PFSK-1 (cell line): ENCODE data around the gene ISG20L2.

Experiments used
- FOXP2 ChIP-seq: optimal IDR thresholded peaks from 2 replicates; pipeline ENCODE3; 2011; ENCODE audit warnings: borderline replicate concordance, control low read depth, inconsistent platforms; ENCODE audit not compliant: insufficient read depth; ENCODE audit errors: extremely low read length, extremely low read depth
- POLR2AphosphoS5 ChIP-seq: IDR thresholded peaks from 2 replicates; pipeline ENCODE4 v1.6.1; 2012; ENCODE audit warnings: low read depth, mild to moderate bottlenecking, control low read depth, low read length, moderate library complexity
- REST ChIP-seq, 2 experiments: IDR thresholded peaks; 2 replicates each; pipeline versions ENCODE4 v1.6.1 to v1.8.0; 2011 to 2012; ENCODE audit warnings: low read depth in 2 of 2, low read length in 2 of 2, control low read depth in 1 of 2, inconsistent platforms in 1 of 2, mild to moderate bottlenecking in 1 of 2, moderate library complexity in 1 of 2; ENCODE audit not compliant: insufficient read depth in 1 of 2
- SIN3A ChIP-seq: IDR thresholded peaks from 2 replicates; pipeline ENCODE4 v1.6.1; 2012; ENCODE audit warnings: mild to moderate bottlenecking, low read length, moderate library complexity, borderline replicate concordance; ENCODE audit not compliant: insufficient read depth
- TAF1 ChIP-seq: IDR thresholded peaks from 2 replicates; pipeline ENCODE4 v1.6.1; 2012; ENCODE audit warnings: low read length, control low read depth, borderline replicate concordance; ENCODE audit not compliant: insufficient read depth

ISG20L2 gene

DNA sequence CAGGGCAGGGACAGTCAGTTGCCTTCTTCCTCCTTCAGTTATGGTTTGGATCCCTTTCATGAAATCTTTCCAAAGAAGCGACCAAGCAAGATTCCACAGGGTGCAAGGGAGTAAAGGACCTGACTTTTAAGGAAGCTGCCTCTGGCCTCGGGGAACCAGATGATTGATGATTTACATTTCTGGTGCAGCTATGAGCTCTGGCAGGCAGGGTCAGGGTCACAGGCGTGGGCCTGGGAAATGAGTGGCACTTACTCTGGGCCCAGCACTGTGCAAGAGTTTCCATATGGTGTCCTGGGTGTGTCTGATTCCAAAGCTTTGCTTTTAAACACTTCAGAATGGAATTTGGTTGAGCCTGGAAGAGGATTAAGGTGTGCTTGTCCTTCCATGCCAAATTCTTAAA is 15.9 kb downstream of the ISG20L2 start:
- TF ChIP-seq FOXP2: no peak

- TF ChIP-seq SIN3A (no peak), TAF1 (no peak), REST (IDR thresholded peaks at IDR 0.05; ENCODE audit: insufficient read depth in 1 of 2, low read depth in 2 of 2, low read length in 2 of 2) (no peak), POLR2AphosphoS5 (no peak), FOXP2 (no peak)
Observed at GRCh38 chr1:156711011-156711817, 17.4 kb downstream of the ISG20L2 start.

DNA sequence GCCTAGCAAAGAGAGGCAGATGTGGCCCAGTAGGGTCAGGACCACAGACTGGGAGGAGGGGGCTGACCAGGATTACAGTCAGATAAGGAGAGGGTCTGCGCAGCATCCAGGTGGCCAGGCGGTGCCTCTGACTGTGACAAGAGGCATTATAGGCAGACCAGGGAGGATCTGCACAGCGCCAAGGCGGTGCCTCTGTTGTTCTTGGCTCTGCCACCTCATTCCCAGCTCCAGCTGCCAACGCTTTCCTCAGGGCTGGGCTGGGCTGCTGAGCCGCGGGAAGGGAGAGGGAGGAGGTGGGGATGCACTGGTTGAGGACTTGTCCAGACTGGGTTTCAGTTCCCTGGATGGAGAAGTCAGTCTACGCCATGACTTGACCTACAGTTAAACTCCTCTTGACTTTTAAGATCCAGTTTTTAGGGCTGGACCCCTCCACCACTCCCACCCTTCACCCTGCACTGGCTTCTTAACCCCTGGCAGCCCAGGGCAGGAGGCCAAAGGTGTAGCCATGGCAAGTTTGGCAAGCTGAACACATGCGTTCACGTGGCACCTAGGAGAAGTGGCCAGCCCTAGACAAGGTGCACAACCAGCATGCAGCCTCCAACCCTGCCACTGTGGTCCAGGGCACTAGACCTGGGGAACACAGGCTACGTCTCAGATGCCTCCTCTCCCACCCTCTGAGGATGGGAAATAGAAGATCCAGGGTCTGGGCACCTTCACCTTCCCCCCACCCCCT is 18.6 kb downstream of the ISG20L2 start:
- TF ChIP-seq REST (IDR thresholded peaks at IDR 0.05; ENCODE audit: insufficient read depth in 1 of 2, low read depth in 2 of 2, low read length in 2 of 2) (no peak), SIN3A (no peak), FOXP2 (no peak)

DNA sequence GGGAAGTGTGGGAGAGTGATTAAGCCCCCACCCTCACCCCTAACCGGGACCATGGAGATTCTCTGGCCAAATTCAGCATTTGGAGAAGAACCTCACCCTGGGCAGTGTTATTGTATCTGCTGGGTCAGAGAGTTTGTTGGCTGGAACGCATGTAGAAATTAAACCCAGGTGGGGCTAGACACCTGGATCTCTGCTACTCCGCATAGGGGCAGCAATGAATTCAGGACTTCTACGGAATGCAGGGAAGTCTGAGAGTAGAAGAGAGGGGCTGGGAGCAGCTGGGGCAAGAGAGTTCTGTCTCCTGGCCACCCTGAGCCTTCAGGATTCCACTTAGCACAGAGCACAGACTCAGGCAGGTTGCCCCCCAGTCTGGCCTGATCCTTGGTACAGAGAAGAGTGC is 19.5 kb downstream of the ISG20L2 start:
- no peak for TF ChIP-seq FOXP2
- no peak for TF ChIP-seq POLR2AphosphoS5
- no peak for TF ChIP-seq TAF1
- no peak for TF ChIP-seq REST (IDR thresholded peaks at IDR 0.05; ENCODE audit: insufficient read depth in 1 of 2, low read depth in 2 of 2, low read length in 2 of 2)
- no peak for TF ChIP-seq SIN3A

- TF ChIP-seq FOXP2 (no peak), POLR2AphosphoS5 (no peak), SIN3A (no peak), TAF1 (no peak)
Observed at GRCh38 chr1:156708218-156708661, 20.3 kb downstream of the ISG20L2 start.
